Liver (tissue), 9 donors: ENCODE data around the gene RTN3. TPM values are rescaled to one million over a fixed set of nuclear protein-coding genes. Genes with fewer than 3 reads are reported as not detected.

Experiments
- DNase-seq: peaks from one replicate; pipeline ENCODE4 v3.0.0-alpha.2; 2017; ENCODE audit warnings: low spot score
- H3K27ac ChIP-seq, 2 donors: one replicate each; pipeline ENCODE4 v1.7.0; 2013; ENCODE audit warnings: inconsistent platforms in 2 of 2, low read length in 2 of 2, control low read depth in 1 of 2, low read depth in 1 of 2, mild to moderate bottlenecking in 1 of 2
- H3K27me3 ChIP-seq, 4 donors: one replicate each; pipeline versions ENCODE4 v1.6.1 to v1.7.0; 2013; ENCODE audit warnings: low read length in 3 of 4, inconsistent platforms in 1 of 4, mild to moderate bottlenecking in 1 of 4, moderate library complexity in 1 of 4; ENCODE audit not compliant: control insufficient read depth in 4 of 4, insufficient read depth in 4 of 4
- H3K36me3 ChIP-seq, 4 donors: one replicate each; pipeline versions ENCODE4 v1.6.1 to v1.7.0; 2013; ENCODE audit warnings: low read length in 3 of 4, mild to moderate bottlenecking in 3 of 4, low read depth in 1 of 4, moderate library complexity in 1 of 4; ENCODE audit not compliant: control insufficient read depth in 4 of 4, insufficient read depth in 3 of 4
- H3K4me1 ChIP-seq, 4 donors: one replicate each; pipeline versions ENCODE4 v1.6.1 to v1.7.0; 2013; ENCODE audit warnings: low read length in 3 of 4, mild to moderate bottlenecking in 3 of 4, moderate library complexity in 1 of 4; ENCODE audit not compliant: control insufficient read depth in 4 of 4, insufficient read depth in 4 of 4
- H3K4me3 ChIP-seq, 3 donors: one replicate each; pipeline versions ENCODE4 v1.6.1 to v1.7.0; 2013; ENCODE audit warnings: low read length in 3 of 3, control low read depth in 1 of 3, low read depth in 1 of 3, mild to moderate bottlenecking in 1 of 3
- H3K9ac ChIP-seq, 2 donors: one replicate each; pipeline ENCODE4 v1.7.0; 2013; ENCODE audit warnings: low read length in 2 of 2, mild to moderate bottlenecking in 2 of 2, moderate library complexity in 2 of 2, control low read depth in 1 of 2, low read depth in 1 of 2
- H3K9me3 ChIP-seq, 4 donors: one replicate each; pipeline versions ENCODE4 v1.6.1 to v1.7.0; 2013; ENCODE audit warnings: low read length in 3 of 4; ENCODE audit not compliant: control insufficient read depth in 4 of 4
- EGR1 ChIP-seq, 2 donors: IDR thresholded peaks; 2 replicates each; pipeline ENCODE4 v1.6.1; 2016 to 2018; ENCODE audit warnings: antibody characterized with exemption in 2 of 2, low read depth in 2 of 2
- GABPA ChIP-seq, 2 donors: IDR thresholded peaks in 1 of 2; conservative IDR thresholded peaks in 1 of 2; 2 replicates each; pipeline ENCODE4 v1.6.1; 2016; ENCODE audit warnings: antibody characterized with exemption in 2 of 2, mild to moderate bottlenecking in 1 of 2, moderate library complexity in 1 of 2
- HNF4A ChIP-seq, 2 donors: conservative IDR thresholded peaks; 2 replicates each; pipeline ENCODE4 v1.6.1; 2016; ENCODE audit warnings: antibody characterized with exemption in 2 of 2, mild to moderate bottlenecking in 2 of 2
- HNF4G ChIP-seq: IDR thresholded peaks from 2 replicates; pipeline ENCODE4 v1.6.1; 2016; ENCODE audit warnings: antibody characterized with exemption
- JUND ChIP-seq, 2 donors: IDR thresholded peaks; 2 replicates each; pipeline ENCODE4 v1.6.1; 2016; ENCODE audit warnings: antibody characterized with exemption in 2 of 2
- RAD21 ChIP-seq, 2 donors: IDR thresholded peaks; 2 replicates each; pipeline ENCODE4 v1.6.1; 2016; ENCODE audit warnings: antibody characterized with exemption in 2 of 2, mild to moderate bottlenecking in 2 of 2
- RXRA ChIP-seq, 2 donors: IDR thresholded peaks; 2 replicates each; pipeline ENCODE4 v1.6.1; 2017 to 2018; ENCODE audit warnings: antibody characterized with exemption in 2 of 2, mild to moderate bottlenecking in 1 of 2
- SP1 ChIP-seq: IDR thresholded peaks from 2 replicates; pipeline ENCODE4 v1.6.1; 2018; ENCODE audit warnings: antibody characterized with exemption, mild to moderate bottlenecking
- TAF1 ChIP-seq: conservative IDR thresholded peaks from 2 replicates; pipeline ENCODE4 v1.6.1; 2016; ENCODE audit warnings: antibody characterized with exemption, mild to moderate bottlenecking
- YY1 ChIP-seq: IDR thresholded peaks from 2 replicates; pipeline ENCODE4 v1.6.1; 2016; ENCODE audit warnings: antibody characterized with exemption, mild to moderate bottlenecking
- WGBS: extraction: QIAGEN DNeasy Blood & Tissue Kit; methylation state at CpG from one replicate; pipeline ENCODE4 v1.1.7; 2013; 5-methylcytosine and 5-hydroxymethylcytosine counted together
- polyA plus RNA-seq, 2 donors: library from polyadenylated mRNA; stranded (reverse) in 1 of 2; unstranded in 1 of 2; fragments of 200-250 nt in 1 of 2; fragments of >200 nt in 1 of 2; fragmentation: Nextera tagmentation in 1 of 2; extraction: Ambion mirVana in 1 of 2; gene quantifications; one replicate each; pipeline versions ENCODE4 v1.2.1 to v1.2.3, GENCODE V29; 2013 to 2015
- total RNA-seq, 2 donors: library from RNA; depleted of rRNA; stranded (reverse); fragments of >200 nt; gene quantifications; one replicate each; pipeline ENCODE4 v1.2.3, GENCODE V29; 2014
- TF ChIP-seq, protein P1 (sequence below): IDR thresholded peaks from 2 replicates; pipeline ENCODE4 v1.6.1; 2016; ENCODE audit warnings: antibody characterized with exemption
- TF ChIP-seq, protein P2 (sequence below): IDR thresholded peaks from 2 replicates; pipeline ENCODE4 v1.6.1; 2016; ENCODE audit warnings: antibody characterized with exemption
- TF ChIP-seq, protein P3 (sequence below): IDR thresholded peaks from 2 replicates; pipeline ENCODE4 v1.6.1; 2016; ENCODE audit warnings: antibody characterized with exemption
- TF ChIP-seq, protein P4 (sequence below): IDR thresholded peaks from 2 replicates; pipeline ENCODE4 v1.6.1; 2016; ENCODE audit warnings: antibody characterized with exemption, mild to moderate bottlenecking
- donor health status: healthy.
- donor health status: healthy.
- donor health status: healthy.
- donor health status: healthy.
- donor health status: healthy.

RTN3 gene
- total and polyA plus RNA-seq, 4 donors = 29.7 to 49.3 (median 31.4) TPM

DNA sequence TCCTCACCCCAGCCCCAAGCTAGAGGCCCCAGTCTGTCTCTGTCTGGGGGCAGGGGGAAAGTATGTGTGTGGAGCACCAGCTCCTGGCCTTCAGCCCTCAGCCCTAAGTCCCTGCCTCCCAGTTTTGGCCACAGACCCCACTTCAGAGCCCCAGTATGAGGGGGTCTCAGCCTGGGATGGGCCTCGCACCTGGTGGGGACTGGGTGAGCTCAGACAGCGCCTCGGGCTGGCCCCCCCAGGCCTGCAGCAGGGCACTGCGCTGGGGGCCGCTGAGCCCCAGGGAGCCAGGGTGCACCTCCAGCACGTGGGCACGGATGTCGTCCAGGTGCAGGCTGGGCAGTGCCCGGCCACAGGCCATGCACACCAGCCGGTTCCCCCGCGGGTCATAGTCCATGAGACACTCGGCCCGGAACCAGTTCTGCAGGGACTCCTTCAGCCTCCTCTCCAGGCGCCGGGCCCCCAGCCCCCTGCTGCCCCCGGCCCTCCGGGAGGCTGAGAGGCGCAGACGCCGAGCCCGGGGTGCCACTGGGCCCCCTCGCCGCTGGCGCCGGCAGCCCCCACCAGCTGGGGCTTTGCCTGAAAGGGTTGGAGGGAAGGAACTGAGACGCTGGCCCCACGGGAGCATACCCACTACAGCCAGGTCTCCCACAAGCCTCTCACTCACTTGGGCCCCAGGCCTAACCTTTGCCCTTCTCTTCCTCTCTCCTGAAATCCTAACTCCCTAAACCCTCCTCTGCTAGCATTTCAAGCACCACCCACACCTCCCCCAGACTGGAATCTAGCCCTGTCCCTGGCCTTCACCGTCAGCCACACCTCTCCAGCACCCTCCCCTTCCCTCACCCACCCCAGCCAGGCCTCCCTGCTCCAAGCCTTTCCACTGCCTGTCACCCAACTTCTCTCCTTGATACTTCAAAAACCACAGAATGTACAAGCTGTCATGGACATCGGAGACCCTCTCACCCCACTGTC, 83.7 kb downstream of the RTN3 start:
- peak; percentile 63 for DNase-seq
- H3K4me1 ChIP-seq = peaks cover 15 to 68% (median 40%) of the 10 kb centered on the region in 4 donors
- peak overlapping the region; percentile 86 to 98 for H3K27ac ChIP-seq
- peaks cover 0 to 5% (median 2%) of the 10 kb centered on the region in 4 donors for H3K36me3 ChIP-seq
- 31% methylated on average over 30 of the region's 30 CpGs for WGBS
- TF ChIP-seq, protein P1, sequence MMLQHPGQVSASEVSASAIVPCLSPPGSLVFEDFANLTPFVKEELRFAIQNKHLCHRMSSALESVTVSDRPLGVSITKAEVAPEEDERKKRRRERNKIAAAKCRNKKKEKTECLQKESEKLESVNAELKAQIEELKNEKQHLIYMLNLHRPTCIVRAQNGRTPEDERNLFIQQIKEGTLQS = no peak
- peak in 1 of 2 donors; percentile 13 for TF ChIP-seq RAD21 (IDR thresholded peaks at IDR 0.05)
- peak; percentile 42 for TF ChIP-seq YY1
- peak; percentile 59 for TF ChIP-seq HNF4G
- TF ChIP-seq TAF1 = peak; percentile 37
- peak in 1 of 2 donors; percentile 11 for TF ChIP-seq JUND (IDR thresholded peaks at IDR 0.05)
- TF ChIP-seq, protein P2, sequence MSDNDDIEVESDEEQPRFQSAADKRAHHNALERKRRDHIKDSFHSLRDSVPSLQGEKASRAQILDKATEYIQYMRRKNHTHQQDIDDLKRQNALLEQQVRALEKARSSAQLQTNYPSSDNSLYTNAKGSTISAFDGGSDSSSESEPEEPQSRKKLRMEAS = peak; percentile 6
- peak; percentile 35 to 47 for TF ChIP-seq RXRA (IDR thresholded peaks at IDR 0.05)
- no peak for TF ChIP-seq GABPA (IDR thresholded peaks at IDR 0.05 in 1 of 2, conservative IDR thresholded peaks at IDR 0.05 in 1 of 2)
- peak; percentile 62 to 74 for TF ChIP-seq HNF4A (conservative IDR thresholded peaks at IDR 0.05)
- TF ChIP-seq EGR1 (IDR thresholded peaks at IDR 0.05; ENCODE audit: low read depth in 2 of 2) = peak in 1 of 2 donors; percentile 9
- TF ChIP-seq, protein P3, sequence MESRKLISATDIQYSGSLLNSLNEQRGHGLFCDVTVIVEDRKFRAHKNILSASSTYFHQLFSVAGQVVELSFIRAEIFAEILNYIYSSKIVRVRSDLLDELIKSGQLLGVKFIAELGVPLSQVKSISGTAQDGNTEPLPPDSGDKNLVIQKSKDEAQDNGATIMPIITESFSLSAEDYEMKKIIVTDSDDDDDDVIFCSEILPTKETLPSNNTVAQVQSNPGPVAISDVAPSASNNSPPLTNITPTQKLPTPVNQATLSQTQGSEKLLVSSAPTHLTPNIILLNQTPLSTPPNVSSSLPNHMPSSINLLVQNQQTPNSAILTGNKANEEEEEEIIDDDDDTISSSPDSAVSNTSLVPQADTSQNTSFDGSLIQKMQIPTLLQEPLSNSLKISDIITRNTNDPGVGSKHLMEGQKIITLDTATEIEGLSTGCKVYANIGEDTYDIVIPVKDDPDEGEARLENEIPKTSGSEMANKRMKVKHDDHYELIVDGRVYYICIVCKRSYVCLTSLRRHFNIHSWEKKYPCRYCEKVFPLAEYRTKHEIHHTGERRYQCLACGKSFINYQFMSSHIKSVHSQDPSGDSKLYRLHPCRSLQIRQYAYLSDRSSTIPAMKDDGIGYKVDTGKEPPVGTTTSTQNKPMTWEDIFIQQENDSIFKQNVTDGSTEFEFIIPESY = no peak
- TF ChIP-seq SP1 = peak; percentile 90
- H3K9ac ChIP-seq = peak overlapping the region; percentile 47 to 88
- no peaks in the 10 kb centered on the region for H3K27me3 ChIP-seq
- H3K4me3 ChIP-seq = peak overlapping the region; percentile 49 to 74 (median 51)
- no peaks in the 10 kb centered on the region for H3K9me3 ChIP-seq

DNA sequence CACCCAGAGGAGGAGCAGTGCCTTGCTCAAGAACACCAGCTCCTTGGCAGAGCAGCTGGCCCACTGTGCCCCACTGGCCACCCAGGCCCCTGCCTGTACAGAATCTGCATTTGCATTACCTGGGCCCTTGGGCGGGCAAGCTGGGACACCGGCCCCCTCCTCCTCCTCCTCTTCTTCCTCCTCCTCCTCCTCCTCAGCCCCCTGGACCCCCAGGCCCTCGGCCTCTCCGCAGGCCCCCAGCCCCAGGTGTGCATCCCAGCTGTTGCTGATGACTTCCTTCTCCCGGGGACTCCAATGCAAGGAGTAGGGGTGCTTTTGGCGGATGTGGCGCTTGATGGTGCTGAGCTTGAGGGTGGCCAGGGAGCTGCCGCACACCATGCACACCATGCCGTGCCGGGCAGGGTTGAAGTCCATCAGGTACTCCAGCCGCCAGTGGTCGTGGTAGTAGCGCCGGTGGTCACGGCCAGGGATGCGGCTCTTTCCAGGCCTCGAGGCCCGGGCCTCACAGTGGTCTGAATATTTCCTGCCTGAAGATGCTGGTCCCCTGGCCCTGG, 84.5 kb downstream of the RTN3 start:
- Histone ChIP-seq H3K36me3 (peaks cover 0 to 3% (median 0%) of the 10 kb centered on the region in 4 donors), H3K4me1 (peaks cover 15 to 68% (median 41%) of the 10 kb centered on the region in 4 donors), H3K9me3 (no peaks in the 10 kb centered on the region), H3K4me3 (peak overlapping the region in 2 of 3 donors; percentile 1 to 74), H3K9ac (no peak overlapping the region), H3K27me3 (no peaks in the 10 kb centered on the region), H3K27ac (peak overlapping the region; percentile 86 to 98)
- no peak for DNase-seq
- 49% methylated on average over 18 of the region's 18 CpGs for WGBS
- TF ChIP-seq RAD21 (IDR thresholded peaks at IDR 0.05) (no peak), HNF4A (conservative IDR thresholded peaks at IDR 0.05) (peak; percentile 30 to 46)
- TF ChIP-seq, protein P4, sequence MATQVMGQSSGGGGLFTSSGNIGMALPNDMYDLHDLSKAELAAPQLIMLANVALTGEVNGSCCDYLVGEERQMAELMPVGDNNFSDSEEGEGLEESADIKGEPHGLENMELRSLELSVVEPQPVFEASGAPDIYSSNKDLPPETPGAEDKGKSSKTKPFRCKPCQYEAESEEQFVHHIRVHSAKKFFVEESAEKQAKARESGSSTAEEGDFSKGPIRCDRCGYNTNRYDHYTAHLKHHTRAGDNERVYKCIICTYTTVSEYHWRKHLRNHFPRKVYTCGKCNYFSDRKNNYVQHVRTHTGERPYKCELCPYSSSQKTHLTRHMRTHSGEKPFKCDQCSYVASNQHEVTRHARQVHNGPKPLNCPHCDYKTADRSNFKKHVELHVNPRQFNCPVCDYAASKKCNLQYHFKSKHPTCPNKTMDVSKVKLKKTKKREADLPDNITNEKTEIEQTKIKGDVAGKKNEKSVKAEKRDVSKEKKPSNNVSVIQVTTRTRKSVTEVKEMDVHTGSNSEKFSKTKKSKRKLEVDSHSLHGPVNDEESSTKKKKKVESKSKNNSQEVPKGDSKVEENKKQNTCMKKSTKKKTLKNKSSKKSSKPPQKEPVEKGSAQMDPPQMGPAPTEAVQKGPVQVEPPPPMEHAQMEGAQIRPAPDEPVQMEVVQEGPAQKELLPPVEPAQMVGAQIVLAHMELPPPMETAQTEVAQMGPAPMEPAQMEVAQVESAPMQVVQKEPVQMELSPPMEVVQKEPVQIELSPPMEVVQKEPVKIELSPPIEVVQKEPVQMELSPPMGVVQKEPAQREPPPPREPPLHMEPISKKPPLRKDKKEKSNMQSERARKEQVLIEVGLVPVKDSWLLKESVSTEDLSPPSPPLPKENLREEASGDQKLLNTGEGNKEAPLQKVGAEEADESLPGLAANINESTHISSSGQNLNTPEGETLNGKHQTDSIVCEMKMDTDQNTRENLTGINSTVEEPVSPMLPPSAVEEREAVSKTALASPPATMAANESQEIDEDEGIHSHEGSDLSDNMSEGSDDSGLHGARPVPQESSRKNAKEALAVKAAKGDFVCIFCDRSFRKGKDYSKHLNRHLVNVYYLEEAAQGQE = peak; percentile 10
- TF ChIP-seq, protein P1 = no peak
